H54 (cell line): ENCODE data around the gene CD1D.
"Not testable (repeated sequence)": the region's sequence is repeated elsewhere in the genome, so short reads cannot be mapped to it uniquely, and the experiment has no call there.

Experiments used
- DNase-seq: peaks from one replicate; pipeline ENCODE4 v3.0.0; 2011; ENCODE audit warnings: low spot score, mixed read lengths; ENCODE audit not compliant: insufficient read length
- FAIRE-seq: peaks from 3 replicates; lab custom pipeline; 2011; peaks lifted over from hg19 to GRCh38; lab: Jason Lieb, UNC
- POLR2A ChIP-seq: IDR thresholded peaks from 2 replicates; pipeline ENCODE4 v1.6.1; 2011; ENCODE audit warnings: low read depth, mild to moderate bottlenecking, low read length

CD1D gene

DNA sequence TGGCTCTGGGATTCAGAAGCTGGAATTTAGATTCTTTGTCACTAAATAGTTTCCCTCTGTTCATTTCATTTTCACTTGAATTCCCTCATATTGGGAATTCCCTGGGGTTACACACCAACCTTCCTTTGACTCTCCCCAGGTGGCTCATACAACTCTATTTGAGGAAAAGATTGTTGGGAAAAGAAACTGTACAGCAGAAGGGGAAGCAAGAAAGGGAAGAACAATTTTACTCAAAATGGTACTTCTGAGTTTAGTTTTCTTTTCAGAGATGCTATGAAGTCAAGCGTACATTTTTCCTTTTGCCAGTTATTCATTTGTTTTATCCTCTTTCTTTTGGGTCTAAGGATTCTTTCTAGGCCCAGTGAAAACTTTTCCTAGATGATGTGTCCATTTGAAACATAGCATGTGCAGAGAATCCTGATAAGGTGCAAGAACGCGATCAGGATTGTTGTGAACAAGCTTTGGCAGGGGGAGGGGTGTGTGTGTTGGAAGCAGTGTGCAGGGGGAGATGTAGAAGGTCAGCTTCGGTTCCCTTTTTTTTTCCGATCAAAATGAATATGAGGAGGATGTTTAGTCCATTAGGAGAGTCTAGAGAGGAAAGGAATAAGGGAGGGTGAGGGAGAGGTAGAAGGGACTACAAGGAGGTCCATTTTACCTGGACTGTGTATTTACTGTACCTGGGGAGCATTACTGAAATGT lies 26.8 kb upstream of the CD1D start:
- DNase-seq = no peak
- TF ChIP-seq POLR2A = no peak
- FAIRE-seq = no peak

DNA sequence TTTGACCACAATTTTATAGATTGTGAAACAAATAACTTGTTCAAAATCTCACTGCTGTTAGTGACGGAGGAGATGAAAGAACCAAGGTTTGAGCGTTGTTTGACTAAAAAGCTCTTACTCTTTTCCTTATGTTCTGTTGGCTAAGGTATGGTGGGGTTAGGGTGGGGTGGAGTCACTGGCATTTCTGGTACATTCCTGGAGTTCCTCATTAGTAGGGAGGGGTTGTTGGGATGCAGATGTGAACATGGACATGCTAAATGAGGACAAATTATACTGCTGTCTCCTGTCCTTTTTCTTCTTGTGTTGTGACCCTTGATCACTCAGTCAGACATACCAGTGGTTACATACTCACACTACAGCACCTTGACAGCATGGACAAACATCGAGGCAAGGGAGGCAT lies 26.2 kb upstream of the CD1D start:
- DNase-seq (no peak), FAIRE-seq (no peak)
- TF ChIP-seq POLR2A = no peak

GRCh38 chr1:158155673-158156072 lies 25.0 kb upstream of the CD1D start:
- FAIRE-seq = no peak

DNA sequence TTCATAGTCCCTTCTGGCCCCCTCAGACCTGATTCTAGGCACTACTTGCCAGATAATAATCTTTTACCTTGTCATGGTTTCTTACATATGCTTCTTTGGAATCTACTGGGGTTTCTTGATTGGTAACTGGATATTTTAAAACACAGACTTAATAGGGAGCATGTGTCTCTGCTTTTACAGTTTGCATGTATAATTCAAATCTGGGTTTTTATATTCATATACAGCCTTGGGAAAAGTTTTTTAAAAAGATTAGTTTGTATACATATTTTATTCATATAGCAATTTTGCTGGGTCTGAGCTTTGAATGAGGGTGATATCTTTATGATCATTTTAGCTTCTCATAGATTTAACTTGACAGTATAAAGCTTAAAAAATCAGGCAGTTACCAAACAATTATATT lies 21.1 kb upstream of the CD1D start:
- TF ChIP-seq POLR2A = no peak
- DNase-seq = no peak
- no peak for FAIRE-seq

More at GRCh38 chr1:158155673-158156072, 25.0 kb upstream of the CD1D start:
- DNase-seq = no peak
- TF ChIP-seq POLR2A = no peak

- DNase-seq (no peak), FAIRE-seq (no peak)
- no peak for TF ChIP-seq POLR2A
These were observed 19.2 kb upstream of the CD1D start for GRCh38 chr1:158161446-158161845.

GRCh38 chr1:158163000-158163947 lies 17.4 kb upstream of the CD1D start:
- TF ChIP-seq POLR2A = no peak
- FAIRE-seq = no peak
- DNase-seq = no peak

DNA sequence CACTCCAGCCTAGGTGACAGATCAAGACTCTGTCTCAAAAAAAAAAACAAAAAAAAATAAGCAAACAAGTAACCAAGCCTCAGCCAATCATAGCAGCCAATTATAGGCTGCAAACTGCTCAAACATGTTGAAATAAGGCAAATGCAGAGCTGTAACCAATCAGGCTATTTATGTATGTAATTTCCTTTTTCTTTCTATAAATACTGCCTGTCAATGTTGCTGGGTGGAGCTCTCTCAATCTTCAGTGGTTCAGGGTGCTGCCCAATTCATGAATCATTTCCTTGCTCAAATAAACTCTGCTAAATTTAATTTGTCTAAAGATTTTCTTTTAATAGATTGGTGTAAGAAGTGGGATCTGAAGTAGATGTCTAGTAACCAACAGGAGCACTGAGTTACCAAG lies 11.6 kb upstream of the CD1D start:
- TF ChIP-seq POLR2A = no peak
- DNase-seq = no peak
- FAIRE-seq = no peak

- DNase-seq, FAIRE-seq: not testable (repeated sequence)
These were observed 4.8 kb upstream of the CD1D start for GRCh38 chr1:158175915-158176314.

DNA sequence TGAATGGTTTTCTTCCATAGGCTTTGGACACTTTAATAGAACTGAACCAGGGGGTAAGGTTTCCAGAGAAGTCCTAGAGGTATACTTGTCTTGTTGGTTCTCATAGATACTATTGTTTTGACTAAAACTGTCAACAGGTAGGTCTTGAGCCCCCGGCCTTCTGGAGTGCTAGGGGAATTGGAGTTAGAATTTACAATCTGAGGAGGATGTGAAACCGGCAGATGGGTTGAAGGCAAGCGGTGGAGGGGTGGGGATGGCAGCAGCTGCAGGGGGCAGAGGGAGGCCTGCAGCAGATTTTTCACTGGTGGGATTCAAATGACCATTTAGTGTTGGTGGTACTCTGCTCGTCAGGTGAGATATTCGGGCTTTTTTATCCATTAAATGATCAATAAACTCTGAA lies 4.3 kb upstream of the CD1D start:
- DNase-seq (no peak), FAIRE-seq (no peak)
- TF ChIP-seq POLR2A = no peak

DNA sequence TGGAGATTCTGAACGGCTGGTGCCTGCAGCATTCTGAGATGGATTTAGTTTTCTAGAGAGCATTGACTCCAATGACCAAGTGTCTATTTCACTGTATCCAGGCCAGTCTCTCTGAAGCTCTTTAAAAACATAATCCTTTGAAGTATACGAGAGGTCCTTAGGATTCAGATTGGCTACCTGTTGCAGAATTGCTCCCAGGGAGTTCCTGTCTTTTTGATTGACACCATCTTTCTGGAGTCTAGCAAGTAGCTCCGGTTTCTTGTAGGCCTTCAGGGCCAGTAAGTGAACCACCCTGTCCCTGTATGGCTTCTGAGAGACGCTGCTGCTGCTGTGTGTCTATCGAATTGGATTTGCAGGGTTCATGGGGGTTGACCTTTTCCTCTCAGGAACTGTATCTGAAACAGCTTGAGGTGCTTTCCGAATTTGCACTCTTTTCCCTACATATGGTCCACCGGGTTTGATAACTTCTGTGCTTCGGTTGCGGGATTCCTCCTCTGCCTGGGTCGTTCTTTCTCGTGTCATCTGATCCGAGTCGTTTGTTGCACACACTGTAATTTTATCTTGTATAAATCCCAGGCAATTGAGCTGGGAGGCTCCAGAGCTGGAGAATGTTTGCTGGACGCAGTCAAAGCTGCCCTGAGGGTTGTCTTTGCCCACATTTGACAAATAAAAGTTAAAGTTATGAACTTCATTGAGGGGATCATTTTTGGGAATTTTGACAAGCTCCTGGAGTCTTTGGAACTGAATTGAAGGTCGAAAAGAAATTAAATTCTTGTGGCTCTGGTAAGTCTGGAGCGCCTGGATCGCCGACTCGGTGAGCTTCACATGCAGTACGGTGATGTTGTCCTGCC lies 3.6 kb upstream of the CD1D start:
- not testable (repeated sequence) for DNase-seq, FAIRE-seq

- FAIRE-seq = no peak
- peak; percentile 16 for DNase-seq
These were observed 2.8 kb upstream of the CD1D start for GRCh38 chr1:158177700-158178450.

GRCh38 chr1:158179301-158180041 lies 1.2 kb upstream of the CD1D start:
- FAIRE-seq (no peak), DNase-seq (no peak)
- no peak for TF ChIP-seq POLR2A

More at GRCh38 chr1:158177700-158178450, 2.8 kb upstream of the CD1D start:
- TF ChIP-seq POLR2A = no peak
